ENCODE measurements around the gene BCAS3.
A peak's percentile ranks its signal among the peaks of the same experiment; 100 is the strongest.

BCAS3 gene

DNA sequence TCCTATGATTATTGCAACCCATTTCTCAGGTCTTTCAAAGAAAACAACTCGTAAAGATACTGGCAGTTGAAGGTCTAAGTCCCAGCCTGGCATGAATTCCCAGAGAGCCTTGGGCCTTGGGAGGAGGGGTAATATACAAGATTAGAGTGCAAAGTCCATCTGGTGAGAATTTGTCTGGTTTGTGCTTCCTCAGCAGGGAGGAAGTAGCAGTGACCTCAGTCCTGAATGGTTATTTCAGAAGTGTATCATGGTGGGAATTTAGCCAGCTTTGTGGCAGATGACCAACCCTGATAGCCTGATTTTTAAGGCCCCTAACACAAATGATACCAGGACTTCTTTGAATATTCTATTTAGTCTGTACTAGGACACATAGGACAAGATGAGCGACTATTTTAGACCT, 570.7 kb downstream of the BCAS3 start:
- ChIA-PET CTCF (no interaction called here), POLR2A (no interaction called here)
- H3K4me1 ChIP-seq (ENCODE audit: control extremely low read depth in 1 of 4, control insufficient read depth in 4 of 4, insufficient read depth in 4 of 4, low read length in 3 of 4) = peaks cover 9 to 39% (median 18%) of the 10 kb centered on the region in 4 experiments
- 100% methylated on average over 1 of the region's 2 CpGs for WGBS (ENCODE audit: insufficient coverage)
- H3K27me3 ChIP-seq (replicated peaks in 2 of 5; ENCODE audit: control insufficient read depth in 4 of 5, insufficient read depth in 5 of 5, low read length in 4 of 5) = peaks cover 0 to 50% (median 8%) of the 10 kb centered on the region in 5 experiments
- no peaks in the 10 kb centered on the region for H3K9me3 ChIP-seq (ENCODE audit: control extremely low read depth in 1 of 5, control insufficient read depth in 4 of 5, insufficient read depth in 2 of 5, low read depth in 1 of 5, low read length in 4 of 5)
- no peak overlapping the region for H3K4me3 ChIP-seq (ENCODE audit: control insufficient read depth in 1 of 7, extremely low read depth in 1 of 7, insufficient read depth in 4 of 7, low read depth in 2 of 7, low read length in 6 of 7)
- no peak overlapping the region for H3K27ac ChIP-seq (ENCODE audit: insufficient read depth in 1 of 2, low read depth in 1 of 2, low read length in 2 of 2, poor library complexity in 1 of 2, severe bottlenecking in 2 of 2)
- DNase-seq = no peak
- H3K36me3 ChIP-seq (ENCODE audit: control insufficient read depth in 4 of 4, insufficient read depth in 4 of 4, low read length in 3 of 4) = no peaks in the 10 kb centered on the region

DNA sequence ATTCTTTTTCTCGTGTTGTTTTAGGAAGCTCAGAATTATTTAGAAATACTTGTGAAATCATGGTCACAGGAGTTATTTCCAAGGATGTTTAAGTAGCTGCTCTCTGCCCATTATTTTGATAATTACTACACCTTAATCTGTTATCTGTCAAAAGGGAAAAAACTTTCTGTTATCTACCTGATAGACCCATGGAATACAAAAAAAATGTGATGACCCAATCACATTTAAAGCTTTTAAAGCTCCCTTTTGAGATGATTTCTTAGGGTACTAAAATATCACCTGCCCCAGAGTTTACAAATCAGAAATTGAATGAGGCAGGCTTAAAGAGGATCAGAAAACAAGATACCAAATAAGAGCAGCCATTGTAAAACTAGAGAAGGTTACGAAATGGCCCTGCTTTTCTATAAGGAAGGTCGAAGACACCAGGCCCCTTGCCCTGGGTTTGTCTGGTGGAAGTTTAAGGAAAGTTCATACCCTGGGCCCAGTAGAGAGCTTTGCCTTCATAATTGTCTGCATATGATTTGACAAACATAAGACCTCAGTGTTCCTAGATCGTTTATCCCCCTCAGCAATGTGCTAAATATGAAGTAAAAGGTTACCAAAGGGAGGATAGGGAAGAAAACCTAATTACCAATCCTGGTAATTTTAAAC, 572.1 kb downstream of the BCAS3 start:
- POLR2A ChIA-PET = no interaction called here
- no peaks in the 10 kb centered on the region for H3K9me3 ChIP-seq (ENCODE audit: control extremely low read depth in 1 of 5, control insufficient read depth in 4 of 5, insufficient read depth in 2 of 5, low read depth in 1 of 5, low read length in 4 of 5)
- H3K36me3 ChIP-seq (ENCODE audit: control insufficient read depth in 4 of 4, insufficient read depth in 4 of 4, low read length in 3 of 4) = no peaks in the 10 kb centered on the region
- CTCF ChIA-PET = no interaction called here
- H3K4me1 ChIP-seq (ENCODE audit: control extremely low read depth in 1 of 4, control insufficient read depth in 4 of 4, insufficient read depth in 4 of 4, low read length in 3 of 4) = peaks cover 9 to 39% (median 21%) of the 10 kb centered on the region in 4 experiments
- WGBS (ENCODE audit: insufficient coverage) = 90% methylated on average over 2 of the region's 4 CpGs
- no peak for DNase-seq
- no peak overlapping the region for H3K27ac ChIP-seq (ENCODE audit: insufficient read depth in 1 of 2, low read depth in 1 of 2, low read length in 2 of 2, poor library complexity in 1 of 2, severe bottlenecking in 2 of 2)
- peaks cover 0 to 53% (median 8%) of the 10 kb centered on the region in 5 experiments for H3K27me3 ChIP-seq (replicated peaks in 2 of 5; ENCODE audit: control insufficient read depth in 4 of 5, insufficient read depth in 5 of 5, low read length in 4 of 5)
- no peak overlapping the region for H3K4me3 ChIP-seq (ENCODE audit: control insufficient read depth in 1 of 7, extremely low read depth in 1 of 7, insufficient read depth in 4 of 7, low read depth in 2 of 7, low read length in 6 of 7)

DNA sequence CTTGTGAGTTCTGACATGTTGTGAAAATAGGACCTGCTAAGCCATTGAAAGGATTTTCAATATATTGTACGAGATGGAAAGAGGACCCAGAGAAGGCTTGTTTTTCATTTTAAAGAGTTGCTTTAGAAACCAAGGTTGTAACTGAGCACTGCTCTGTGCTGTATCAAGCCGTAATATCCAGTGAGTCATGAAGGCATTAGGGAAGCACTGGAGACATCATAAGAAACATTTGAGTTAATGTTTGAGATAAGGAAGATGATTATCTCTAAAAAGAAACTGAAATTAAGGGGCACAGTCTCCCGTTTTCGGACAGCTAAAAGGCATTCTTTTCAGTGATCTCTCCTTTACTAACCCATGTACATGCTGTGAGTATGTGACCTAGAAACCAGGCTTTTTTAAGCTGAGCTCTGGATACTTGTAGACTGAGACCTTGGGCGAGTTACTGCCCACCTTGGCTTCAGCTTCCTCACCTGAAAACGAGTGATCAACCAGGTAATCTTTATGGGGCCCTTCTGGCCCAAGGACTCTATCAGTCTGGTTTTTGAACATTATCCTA, 572.8 kb downstream of the BCAS3 start:
- WGBS (ENCODE audit: insufficient coverage) = 82% methylated on average over 6 of the region's 6 CpGs
- Histone ChIP-seq H3K4me3 (ENCODE audit: control insufficient read depth in 1 of 7, extremely low read depth in 1 of 7, insufficient read depth in 4 of 7, low read depth in 2 of 7, low read length in 6 of 7) (no peak overlapping the region), H3K27ac (ENCODE audit: insufficient read depth in 1 of 2, low read depth in 1 of 2, low read length in 2 of 2, poor library complexity in 1 of 2, severe bottlenecking in 2 of 2) (no peak overlapping the region), H3K27me3 (replicated peaks in 2 of 5; ENCODE audit: control insufficient read depth in 4 of 5, insufficient read depth in 5 of 5, low read length in 4 of 5) (peaks cover 0 to 53% (median 8%) of the 10 kb centered on the region in 5 experiments), H3K9me3 (ENCODE audit: control extremely low read depth in 1 of 5, control insufficient read depth in 4 of 5, insufficient read depth in 2 of 5, low read depth in 1 of 5, low read length in 4 of 5) (no peaks in the 10 kb centered on the region), H3K4me1 (ENCODE audit: control extremely low read depth in 1 of 4, control insufficient read depth in 4 of 4, insufficient read depth in 4 of 4, low read length in 3 of 4) (peaks cover 9 to 39% (median 21%) of the 10 kb centered on the region in 4 experiments), H3K36me3 (ENCODE audit: control insufficient read depth in 4 of 4, insufficient read depth in 4 of 4, low read length in 3 of 4) (no peaks in the 10 kb centered on the region)
- DNase-seq = no peak
- POLR2A ChIA-PET = no interaction called here
- CTCF ChIA-PET = no interaction called here

DNA sequence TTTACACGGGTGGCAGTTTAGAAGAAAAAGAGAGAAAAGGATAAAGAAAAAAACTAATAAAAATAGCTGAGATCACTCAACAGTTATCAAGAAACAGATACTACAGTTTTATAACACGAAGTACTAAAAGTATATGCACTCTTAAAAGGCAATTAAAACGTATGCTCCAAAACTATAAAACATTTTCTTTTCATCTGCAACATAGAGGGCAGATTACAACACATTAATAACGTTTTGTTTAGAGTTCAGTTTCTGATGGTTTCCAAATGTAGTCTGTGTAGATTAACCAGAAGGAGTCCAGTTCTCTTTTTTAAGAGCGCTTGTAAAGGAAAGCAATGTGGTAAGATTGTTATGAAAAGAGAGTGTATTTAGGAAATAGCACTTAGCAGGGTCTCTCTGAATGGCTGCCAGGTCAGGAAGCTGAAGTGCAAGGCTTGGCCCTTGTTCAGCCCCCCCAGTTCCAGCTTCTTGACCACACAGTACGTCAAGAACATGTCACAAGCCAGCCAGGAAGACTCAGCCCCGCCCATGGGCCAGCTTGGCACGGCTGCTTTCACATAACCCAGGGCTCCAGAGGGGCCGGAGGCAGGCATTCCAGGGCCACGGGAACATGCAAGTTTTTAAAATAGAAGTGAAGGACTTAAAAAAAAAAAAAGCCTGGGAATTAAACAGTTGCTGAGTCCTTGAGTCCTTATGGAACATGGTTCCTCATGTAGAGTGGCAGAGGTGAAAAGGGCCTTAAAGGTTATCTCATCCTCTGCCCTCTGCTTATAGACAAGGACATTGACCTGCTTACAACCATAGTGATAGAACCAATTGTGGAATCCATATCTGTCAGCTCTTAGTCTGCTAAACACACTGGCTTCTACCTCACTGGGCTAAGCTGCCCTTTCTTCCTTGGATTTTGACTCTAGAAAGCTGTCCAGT, 574.6 kb downstream of the BCAS3 start:
- CTCF ChIA-PET = no interaction called here
- 10% methylated on average over 7 of the region's 10 CpGs for WGBS (ENCODE audit: insufficient coverage)
- H3K4me1 ChIP-seq (ENCODE audit: control extremely low read depth in 1 of 4, control insufficient read depth in 4 of 4, insufficient read depth in 4 of 4, low read length in 3 of 4) = peaks cover 9 to 39% (median 21%) of the 10 kb centered on the region in 4 experiments
- no peak overlapping the region for H3K27ac ChIP-seq (ENCODE audit: insufficient read depth in 1 of 2, low read depth in 1 of 2, low read length in 2 of 2, poor library complexity in 1 of 2, severe bottlenecking in 2 of 2)
- peaks cover 0 to 56% (median 8%) of the 10 kb centered on the region in 5 experiments for H3K27me3 ChIP-seq (replicated peaks in 2 of 5; ENCODE audit: control insufficient read depth in 4 of 5, insufficient read depth in 5 of 5, low read length in 4 of 5)
- DNase-seq = peak; percentile 92 to 95 (median 95)
- H3K4me3 ChIP-seq (ENCODE audit: control insufficient read depth in 1 of 7, extremely low read depth in 1 of 7, insufficient read depth in 4 of 7, low read depth in 2 of 7, low read length in 6 of 7) = peak overlapping the region in 3 of 7 experiments; percentile 4 to 46 (median 44)
- H3K36me3 ChIP-seq (ENCODE audit: control insufficient read depth in 4 of 4, insufficient read depth in 4 of 4, low read length in 3 of 4) = no peaks in the 10 kb centered on the region
- no peaks in the 10 kb centered on the region for H3K9me3 ChIP-seq (ENCODE audit: control extremely low read depth in 1 of 5, control insufficient read depth in 4 of 5, insufficient read depth in 2 of 5, low read depth in 1 of 5, low read length in 4 of 5)
- POLR2A ChIA-PET = no interaction called here

DNA sequence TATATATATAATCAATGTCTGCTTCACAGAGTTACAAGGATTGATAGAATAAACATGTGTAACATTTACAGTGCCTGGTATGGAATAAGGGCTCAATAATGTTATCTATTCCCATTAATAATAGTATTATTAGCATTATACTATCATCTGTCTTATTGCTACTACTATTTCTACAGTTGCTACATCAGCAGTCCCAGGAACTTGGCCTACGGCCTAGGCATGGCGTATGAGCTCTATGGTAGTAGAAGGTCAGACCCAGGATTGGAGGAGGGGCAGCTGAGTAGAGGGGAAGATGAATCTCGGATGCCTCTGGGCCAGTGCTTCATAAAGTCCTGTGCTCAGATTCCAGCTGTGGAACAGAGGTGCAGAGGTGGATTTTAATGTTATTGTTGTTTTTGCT, 575.7 kb downstream of the BCAS3 start:
- Histone ChIP-seq H3K4me3 (ENCODE audit: control insufficient read depth in 1 of 7, extremely low read depth in 1 of 7, insufficient read depth in 4 of 7, low read depth in 2 of 7, low read length in 6 of 7) (no peak overlapping the region), H3K4me1 (ENCODE audit: control extremely low read depth in 1 of 4, control insufficient read depth in 4 of 4, insufficient read depth in 4 of 4, low read length in 3 of 4) (peaks cover 9 to 32% (median 21%) of the 10 kb centered on the region in 4 experiments), H3K36me3 (ENCODE audit: control insufficient read depth in 4 of 4, insufficient read depth in 4 of 4, low read length in 3 of 4) (no peaks in the 10 kb centered on the region), H3K27me3 (replicated peaks in 2 of 5; ENCODE audit: control insufficient read depth in 4 of 5, insufficient read depth in 5 of 5, low read length in 4 of 5) (peaks cover 0 to 55% (median 10%) of the 10 kb centered on the region in 5 experiments), H3K9me3 (ENCODE audit: control extremely low read depth in 1 of 5, control insufficient read depth in 4 of 5, insufficient read depth in 2 of 5, low read depth in 1 of 5, low read length in 4 of 5) (no peaks in the 10 kb centered on the region), H3K27ac (ENCODE audit: insufficient read depth in 1 of 2, low read depth in 1 of 2, low read length in 2 of 2, poor library complexity in 1 of 2, severe bottlenecking in 2 of 2) (no peak overlapping the region)
- DNase-seq = no peak
- WGBS (ENCODE audit: insufficient coverage) = 100% methylated on average over 1 of the region's 3 CpGs
- ChIA-PET POLR2A (interaction anchor here (0.8 kb wide), 1 partner anchor 12 kb away, joined by 3 read pairs; no protein-coding TSS in a partner anchor), CTCF (no interaction called here)

DNA sequence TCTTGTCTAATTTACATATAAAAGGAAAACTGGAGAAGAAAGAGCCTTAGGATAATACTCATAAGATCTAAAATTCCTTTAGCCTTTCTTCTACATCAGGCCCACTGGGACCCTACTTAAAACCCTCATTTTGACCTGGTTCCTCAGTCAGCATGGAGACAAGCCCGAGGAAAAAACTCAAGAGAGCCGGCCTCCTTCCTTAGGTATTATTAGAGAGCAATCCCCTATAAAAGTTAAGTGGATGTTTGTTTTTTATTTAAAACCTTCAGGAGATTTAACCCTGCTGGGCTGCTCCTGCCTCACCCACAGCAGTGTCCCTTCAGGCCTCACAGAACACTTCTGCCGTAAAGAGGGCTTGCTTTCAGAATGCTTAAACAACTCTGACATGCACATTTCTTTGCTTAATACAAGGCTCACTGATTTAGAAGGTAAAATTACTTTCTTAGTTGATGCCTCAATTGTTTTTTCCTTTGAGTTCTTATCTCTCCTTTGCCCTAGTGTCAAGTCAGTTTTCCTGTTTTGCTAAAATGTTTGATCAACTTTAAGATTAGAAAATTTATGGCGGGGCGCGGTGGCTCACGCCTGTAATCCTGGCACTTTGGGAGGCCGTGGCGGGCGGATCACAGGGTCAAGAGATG, 576.4 kb downstream of the BCAS3 start:
- ChIA-PET POLR2A (interaction anchor here (0.8 kb wide), 1 partner anchor 12 kb away, joined by 3 read pairs; no protein-coding TSS in a partner anchor), CTCF (no interaction called here)
- WGBS (ENCODE audit: insufficient coverage) = 61% methylated on average over 4 of the region's 10 CpGs
- Histone ChIP-seq H3K27me3 (replicated peaks in 2 of 5; ENCODE audit: control insufficient read depth in 4 of 5, insufficient read depth in 5 of 5, low read length in 4 of 5) (peaks cover 0 to 56% (median 14%) of the 10 kb centered on the region in 5 experiments), H3K4me3 (ENCODE audit: control insufficient read depth in 1 of 7, extremely low read depth in 1 of 7, insufficient read depth in 4 of 7, low read depth in 2 of 7, low read length in 6 of 7) (no peak overlapping the region), H3K36me3 (ENCODE audit: control insufficient read depth in 4 of 4, insufficient read depth in 4 of 4, low read length in 3 of 4) (no peaks in the 10 kb centered on the region), H3K4me1 (ENCODE audit: control extremely low read depth in 1 of 4, control insufficient read depth in 4 of 4, insufficient read depth in 4 of 4, low read length in 3 of 4) (peaks cover 9 to 28% (median 21%) of the 10 kb centered on the region in 4 experiments), H3K9me3 (ENCODE audit: control extremely low read depth in 1 of 5, control insufficient read depth in 4 of 5, insufficient read depth in 2 of 5, low read depth in 1 of 5, low read length in 4 of 5) (no peaks in the 10 kb centered on the region), H3K27ac (ENCODE audit: insufficient read depth in 1 of 2, low read depth in 1 of 2, low read length in 2 of 2, poor library complexity in 1 of 2, severe bottlenecking in 2 of 2) (no peak overlapping the region)
- no peak for DNase-seq

Data from common myeloid progenitor, CD34-positive (primary cell).